HCT116 (cell line): ENCODE measurements around the gene AIF1L. TPM values are rescaled to one million over a fixed set of nuclear protein-coding genes. Genes with fewer than 3 reads are reported as not detected.

Experiments used
- ATAC-seq: fragments of 200-7000 bp; cut with Tn5 transposase; 2 replicates; pipeline ENCODE4 v1.9.1; 2020; ENCODE audit warnings: mild to moderate bottlenecking, moderate library complexity
- BruUV-seq: library from RNA; stranded (reverse); fragments of 400-500 nt; replicated peaks from 2 replicates; lab custom pipeline; 2021; lab: Mats Ljungman, UMichigan
- CTCF ChIA-PET: fragments of 300-600 bp; sonication (Branson Sonifier 250); formaldehyde crosslinking; loops from one replicate; lab custom pipeline; 2021; ENCODE audit warnings: antibody characterized with exemption; lab: Charles Lee
- POLR2A ChIA-PET: fragments of 300-600, 350-600 bp; sonication (Branson Sonifier 250); formaldehyde crosslinking; loops from one replicate; lab custom pipeline; 2021; ENCODE audit warnings: antibody characterized with exemption; lab: Charles Lee
- RAD21 ChIA-PET, 2 experiments: fragments of 300-600 bp; sonication (Branson Sonifier 250); formaldehyde crosslinking; loops; one replicate each; lab custom pipeline; 2023; ENCODE audit warnings: low total read pairs in 2 of 2; ENCODE audit not compliant: uncharacterized antibody in 2 of 2, unreplicated experiment in 2 of 2, low non-redundant PET in 1 of 2; lab: Charles Lee
- DNase-seq: peaks from one replicate; pipeline ENCODE4 v3.0.0-alpha.2; 2010; ENCODE audit warnings: low read depth, low spot score
- H2AFZ ChIP-seq: fragments of 200-600 bp; shearing (Covaris generic), sonication (generic); 2 replicates; pipeline ENCODE4 v1.6.1; 2017; ENCODE audit warnings: low read depth, mixed run types, mixed read lengths, antibody characterized with exemption, low read length; ENCODE audit not compliant: poor library complexity, severe bottlenecking
- H3K27ac ChIP-seq: 2 replicates; pipeline ENCODE4 v1.5.1; 2012; ENCODE audit warnings: low read depth, low read length
- H3K27me3 ChIP-seq: fragments of 200-600 bp; sonication (generic); 2 replicates; pipeline ENCODE4 v1.6.1; 2016; ENCODE audit warnings: mixed run types, low read length, mixed read lengths; ENCODE audit not compliant: insufficient read depth
- H3K36me3 ChIP-seq, 2 experiments: fragments of 200-500 bp in 1 of 2; fragments of 200-600 bp in 1 of 2; sonication (Bioruptor generic) in 1 of 2; sonication (generic) in 1 of 2; 2 replicates each; pipeline versions ENCODE4 v1.5.1 to v1.6.1; 2014 to 2016; ENCODE audit warnings: low read length in 2 of 2, inconsistent platforms in 1 of 2, mixed read lengths in 1 of 2, mixed run types in 1 of 2; ENCODE audit not compliant: insufficient read depth in 2 of 2, control insufficient read depth in 1 of 2
- H3K4me1 ChIP-seq, 2 experiments: fragments of 200-600 bp in 1 of 2; sonication (generic) in 1 of 2; 2 replicates each; pipeline versions ENCODE4 v1.5.1 to v1.6.1; 2012 to 2017; ENCODE audit warnings: low read length in 2 of 2, inconsistent platforms in 1 of 2, mild to moderate bottlenecking in 1 of 2, mixed read lengths in 1 of 2, mixed run types in 1 of 2, moderate library complexity in 1 of 2; ENCODE audit not compliant: insufficient read depth in 2 of 2, control insufficient read depth in 1 of 2
- H3K4me2 ChIP-seq: fragments of 200-600 bp; sonication (generic); 2 replicates; pipeline ENCODE4 v1.6.1; 2017; ENCODE audit warnings: mixed run types, low read length, mixed read lengths
- H3K4me3 ChIP-seq, 2 experiments: fragments of 200-600 bp in 1 of 2; sonication (generic) in 1 of 2; replicated peaks in 1 of 2; 2 replicates each; pipeline ENCODE4 v1.5.1; 2011 to 2016; ENCODE audit warnings: low read length in 2 of 2, control low read depth in 1 of 2, low read depth in 1 of 2, mild to moderate bottlenecking in 1 of 2, mixed read lengths in 1 of 2, mixed run types in 1 of 2
- H3K79me2 ChIP-seq: fragments of 200-600 bp; sonication (generic); 2 replicates; pipeline ENCODE4 v1.6.1; 2017; ENCODE audit warnings: mild to moderate bottlenecking, mixed run types, low read length, moderate library complexity, mixed read lengths; ENCODE audit not compliant: insufficient read depth
- H3K9ac ChIP-seq: fragments of 200-600 bp; sonication (generic); 2 replicates; pipeline ENCODE4 v1.6.1; 2016; ENCODE audit warnings: low read length, mixed read lengths
- H3K9me2 ChIP-seq: fragments of 200-600 bp; sonication (generic), shearing (Covaris generic); 2 replicates; pipeline ENCODE4 v1.6.1; 2017; ENCODE audit warnings: mixed run types, mild to moderate bottlenecking, moderate library complexity; ENCODE audit not compliant: insufficient read depth
- H3K9me3 ChIP-seq, 2 experiments: fragments of 200-500 bp in 1 of 2; fragments of 200-600 bp in 1 of 2; sonication (Bioruptor generic) in 1 of 2; sonication (generic) in 1 of 2; 2 replicates each; pipeline ENCODE4 v1.6.1; 2014 to 2017; ENCODE audit warnings: low read length in 2 of 2, mixed read lengths in 2 of 2, inconsistent platforms in 1 of 2, low read depth in 1 of 2, mild to moderate bottlenecking in 1 of 2, mixed run types in 1 of 2, moderate library complexity in 1 of 2; ENCODE audit not compliant: control insufficient read depth in 1 of 2, insufficient read depth in 1 of 2
- H4K20me1 ChIP-seq: fragments of 200-600 bp; sonication (generic), shearing (Covaris generic); 2 replicates; pipeline ENCODE4 v1.6.1; 2017; ENCODE audit warnings: mixed run types, mild to moderate bottlenecking, moderate library complexity; ENCODE audit not compliant: insufficient read depth
- CBX3 ChIP-seq: IDR thresholded peaks from 2 replicates; pipeline ENCODE4 v1.6.1; 2012; ENCODE audit warnings: low read depth
- CEBPB ChIP-seq: IDR thresholded peaks from 2 replicates; pipeline ENCODE4 v1.6.1; 2012; ENCODE audit warnings: low read depth
- EGR1 ChIP-seq: IDR thresholded peaks from 2 replicates; pipeline ENCODE4 v1.6.1; 2012; ENCODE audit warnings: low read depth
- EZH2phosphoT487 ChIP-seq: fragments of 200-600 bp; IDR thresholded peaks from 2 replicates; pipeline ENCODE4 v1.6.1; 2018; ENCODE audit warnings: antibody characterized with exemption, borderline replicate concordance
- POLR2AphosphoS5 ChIP-seq: IDR thresholded peaks from 2 replicates; pipeline ENCODE4 v1.6.1; 2011; ENCODE audit warnings: mild to moderate bottlenecking, low read depth, low read length, moderate library complexity
- YY1 ChIP-seq: IDR thresholded peaks from 2 replicates; pipeline ENCODE4 v1.6.1; 2011; ENCODE audit warnings: low read length, low read depth, moderate library complexity, mild to moderate bottlenecking; ENCODE audit not compliant: insufficient replicate concordance; ENCODE audit errors: extremely low read depth
- ZFX ChIP-seq: fragments of 450-650 bp; IDR thresholded peaks from 2 replicates; pipeline ENCODE4 v1.6.1; 2017
- intact Hi-C: fragments of 100-400 bp; cut with micrococcal nuclease; formaldehyde crosslinking; loops from 2 replicates; pipeline ENCODE4 v1.10.0; 2022
- total RNA-seq: library from RNA; stranded (reverse); gene quantifications from one replicate; pipeline ENCODE4 v1.2.1, GENCODE V29; 2021; ENCODE audit not compliant: unreplicated experiment
- TF ChIP-seq, protein P1 (sequence below): IDR thresholded peaks from 2 replicates; pipeline ENCODE4 v1.6.1; 2012

AIF1L gene
- total RNA-seq, 1 experiment from 2014 or later = 34.0 TPM

DNA sequence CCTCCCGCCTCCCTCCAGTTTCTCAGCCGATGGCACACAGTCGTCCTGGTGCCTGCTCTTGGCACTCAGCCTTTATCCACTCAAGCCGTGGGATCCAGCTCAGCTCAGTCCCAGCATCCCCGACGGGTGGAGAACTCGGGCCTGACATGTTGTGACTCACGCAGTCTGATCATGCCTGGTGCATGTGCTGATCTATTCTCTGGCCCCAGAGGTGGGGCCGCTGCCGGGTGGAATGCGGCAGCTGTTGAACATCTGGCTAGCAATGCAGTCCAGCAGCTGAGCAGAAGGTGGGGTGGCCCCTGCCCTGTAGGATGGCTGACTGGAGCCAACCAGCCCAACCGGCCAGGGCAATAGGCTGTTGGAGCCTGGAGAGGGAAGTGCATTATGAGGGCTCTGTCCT lies 1.7 kb upstream of the AIF1L start:
- POLR2A ChIA-PET = no interaction called here
- no peaks in the 10 kb centered on the region for H3K27me3 ChIP-seq

DNA sequence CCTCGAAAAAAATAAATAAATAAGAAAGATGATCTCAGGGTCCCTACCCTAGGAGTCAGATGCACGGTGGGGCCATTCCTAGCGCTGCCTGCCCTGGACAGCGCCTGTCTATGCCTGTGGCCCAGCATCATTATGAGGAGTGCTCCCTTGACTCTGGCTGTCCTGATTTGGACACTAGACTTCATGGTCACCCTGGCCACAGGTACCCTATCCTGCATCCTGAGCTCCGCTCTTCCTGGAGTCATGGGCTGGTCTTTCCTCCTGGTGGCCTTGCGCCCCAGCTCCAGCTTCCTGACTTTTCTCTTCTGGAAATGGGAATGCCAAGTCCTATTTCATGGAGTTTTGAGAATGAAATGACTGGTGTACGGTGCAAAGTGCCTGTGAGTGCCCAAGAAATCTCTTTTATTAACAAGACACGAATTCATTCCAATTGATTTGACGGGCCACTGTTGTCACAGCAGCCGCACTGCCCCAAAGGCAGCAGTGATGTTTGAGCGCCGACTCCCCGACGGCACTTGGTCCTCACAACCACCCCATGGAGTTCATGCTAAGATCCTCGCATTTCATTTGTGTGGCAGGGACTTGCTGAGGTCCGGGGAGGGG lies 564 bp upstream of the AIF1L start:
- Histone ChIP-seq H3K36me3 (no peaks in the 10 kb centered on the region), H3K9ac (peak overlapping the region; percentile 42), H3K9me2 (no peaks in the 10 kb centered on the region), H3K9me3 (no peaks in the 10 kb centered on the region), H3K27ac (no peak overlapping the region; the same call in 1 of the 2 replicates)
- DNase-seq (no peak), ATAC-seq (no peak; the same call in 1 of the 2 replicates)
- ChIA-PET CTCF (no interaction called here), RAD21 (no interaction called here)
- no peak for TF ChIP-seq YY1
- TF ChIP-seq CEBPB = no peak
- TF ChIP-seq POLR2AphosphoS5 = no peak
- TF ChIP-seq EZH2phosphoT487 = no peak
- TF ChIP-seq ZFX = no peak
- TF ChIP-seq, protein P1, sequence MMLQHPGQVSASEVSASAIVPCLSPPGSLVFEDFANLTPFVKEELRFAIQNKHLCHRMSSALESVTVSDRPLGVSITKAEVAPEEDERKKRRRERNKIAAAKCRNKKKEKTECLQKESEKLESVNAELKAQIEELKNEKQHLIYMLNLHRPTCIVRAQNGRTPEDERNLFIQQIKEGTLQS = no peak
- TF ChIP-seq CBX3 = no peak
- TF ChIP-seq, all 23 proteins: peak for 0
- H3K4me3 ChIP-seq = peak overlapping the region; percentile 71 to 72
- no peaks in the 10 kb centered on the region for H4K20me1 ChIP-seq
- intact Hi-C loops = no loop called here
- peaks cover 14 to 27% of the 10 kb centered on the region in 2 experiments for H3K4me1 ChIP-seq
- H3K79me2 ChIP-seq = no peaks in the 10 kb centered on the region; the same call in 1 of the 2 replicates
- BruUV-seq = no TSS peak
- no peaks in the 10 kb centered on the region for H3K27me3 ChIP-seq
- H3K4me2 ChIP-seq = peak overlapping the region; percentile 92
- POLR2A ChIA-PET = interaction anchor here (1.5 kb wide), 1 partner anchor 10 kb away, joined by 7 read pairs; no protein-coding TSS in a partner anchor
- peak overlapping the region; percentile 91 for H2AFZ ChIP-seq

More for the DNA sequence above, 1.7 kb upstream of the AIF1L start:
- no peak for TF ChIP-seq EGR1
- Histone ChIP-seq H3K9me3 (no peaks in the 10 kb centered on the region), H3K27ac (no peak overlapping the region), H3K79me2 (no peaks in the 10 kb centered on the region; the same call in 1 of the 2 replicates), H4K20me1 (no peaks in the 10 kb centered on the region), H3K4me1 (peaks cover 14 to 27% of the 10 kb centered on the region in 2 experiments), H3K4me3 (no peak overlapping the region), H3K9me2 (no peaks in the 10 kb centered on the region), H3K4me2 (no peak overlapping the region), H3K36me3 (no peaks in the 10 kb centered on the region), H3K9ac (no peak overlapping the region), H2AFZ (no peak overlapping the region)
- ATAC-seq (no peak), DNase-seq (no peak)
- BruUV-seq = no TSS peak
- intact Hi-C loops = no loop called here
- CTCF ChIA-PET = interaction anchor here (0.6 to 1.3 kb wide), 2 partner anchors 48 to 412 kb away, joined by 3 read pairs; no protein-coding TSS in a partner anchor
- RAD21 ChIA-PET = no interaction called here
